ENCODE data around the gene IL18RAP. TPM values are rescaled to one million over a fixed set of nuclear protein-coding genes. Genes with fewer than 3 reads are reported as not detected.

IL18RAP gene
- total RNA-seq, 2 experiments from 2014 or later: 9.0 to 10.6 TPM

GRCh38 chr2:102425441-102426132 is 2.6 kb downstream of the IL18RAP start:
- Mint-ChIP-seq H3K4me3 (no peak overlapping the region), H3K27ac (peak overlapping the region; percentile 5), H3K36me3 (peaks cover 7% of the 10 kb centered on the region), H3K27me3 (peaks cover 2% of the 10 kb centered on the region), H3K4me1 (ENCODE audit: low read depth) (peaks cover 70% of the 10 kb centered on the region), H3K9me3 (no peaks in the 10 kb centered on the region)
- CTCF ChIA-PET: interaction anchor here (1.0 to 2.6 kb wide), 2 partner anchors 18 to 23 kb away, joined by 3 to 13 read pairs; no protein-coding TSS in a partner anchor
- DNase-seq: no peak
- POLR2A ChIA-PET: interaction anchor here (1.5 kb wide), 1 partner anchor 58 kb away, joined by 3 read pairs; no protein-coding TSS in a partner anchor
- intact Hi-C loops (cut with micrococcal nuclease): no loop called here

GRCh38 chr2:102427249-102427648 is 4.3 kb downstream of the IL18RAP start:
- no peak overlapping the region for H3K4me3 Mint-ChIP-seq
- no peaks in the 10 kb centered on the region for H3K9me3 Mint-ChIP-seq
- peaks cover 5% of the 10 kb centered on the region for H3K36me3 Mint-ChIP-seq
- DNase-seq: no peak
- H3K27me3 Mint-ChIP-seq: no peaks in the 10 kb centered on the region
- intact Hi-C loops (cut with micrococcal nuclease): no loop called here
- H3K4me1 Mint-ChIP-seq (ENCODE audit: low read depth): peaks cover 63% of the 10 kb centered on the region
- ChIA-PET POLR2A (interaction anchor here (0.9 kb wide), 1 partner anchor 52 kb away, joined by 4 read pairs; no protein-coding TSS in a partner anchor), CTCF (interaction anchor here (0.8 to 1.6 kb wide), 2 partner anchors 16 to 67 kb away, joined by 3 to 6 read pairs; no protein-coding TSS in a partner anchor)
- no peak overlapping the region for H3K27ac Mint-ChIP-seq

- Mint-ChIP-seq H3K4me1 (ENCODE audit: low read depth) (peaks cover 54% of the 10 kb centered on the region), H3K9me3 (no peaks in the 10 kb centered on the region), H3K27ac (peak overlapping the region; percentile 61), H3K27me3 (no peaks in the 10 kb centered on the region), H3K4me3 (no peak overlapping the region), H3K36me3 (peaks cover 5% of the 10 kb centered on the region)
- ChIA-PET CTCF (no interaction called here), POLR2A (no interaction called here)
- intact Hi-C loops (cut with micrococcal nuclease): no loop called here
- no peak for DNase-seq
Measured at GRCh38 chr2:102428573-102428972, 5.6 kb downstream of the IL18RAP start.

GRCh38 chr2:102432386-102432785 is 9.4 kb downstream of the IL18RAP start:
- CTCF ChIA-PET: interaction anchor here (2.1 kb wide), 1 partner anchor 11 kb away, joined by 7 read pairs; no protein-coding TSS in a partner anchor
- Mint-ChIP-seq H3K27ac (no peak overlapping the region), H3K27me3 (no peaks in the 10 kb centered on the region), H3K9me3 (no peaks in the 10 kb centered on the region), H3K4me1 (ENCODE audit: low read depth) (peaks cover 47% of the 10 kb centered on the region), H3K4me3 (no peak overlapping the region), H3K36me3 (peaks cover 8% of the 10 kb centered on the region)
- POLR2A ChIA-PET: no interaction called here
- intact Hi-C loops (cut with micrococcal nuclease): no loop called here
- no peak for DNase-seq

GRCh38 chr2:102433973-102434654 is 11.2 kb downstream of the IL18RAP start:
- POLR2A ChIA-PET: interaction anchor here (1.5 kb wide), 1 partner anchor 9 kb away, joined by 4 read pairs; no protein-coding TSS in a partner anchor
- no peaks in the 10 kb centered on the region for H3K9me3 Mint-ChIP-seq
- no peak overlapping the region for H3K4me3 Mint-ChIP-seq
- DNase-seq: no peak
- H3K4me1 Mint-ChIP-seq (ENCODE audit: low read depth): peaks cover 49% of the 10 kb centered on the region
- no peak overlapping the region for H3K27ac Mint-ChIP-seq
- CTCF ChIA-PET: interaction anchor here (0.9 to 2.1 kb wide), 4 partner anchors 9 to 550 kb away, joined by 3 to 7 read pairs (median 3); no protein-coding TSS in a partner anchor
- peaks cover 4% of the 10 kb centered on the region for H3K36me3 Mint-ChIP-seq
- intact Hi-C loops (cut with micrococcal nuclease): no loop called here
- H3K27me3 Mint-ChIP-seq: no peaks in the 10 kb centered on the region

- intact Hi-C loops (cut with micrococcal nuclease): no loop called here
- POLR2A ChIA-PET: interaction anchor here (1.5 kb wide), 1 partner anchor 10 kb away, joined by 4 read pairs; no protein-coding TSS in a partner anchor
- Mint-ChIP-seq H3K4me1 (ENCODE audit: low read depth) (peaks cover 42% of the 10 kb centered on the region), H3K9me3 (no peaks in the 10 kb centered on the region), H3K27ac (peak overlapping the region; percentile 52), H3K27me3 (no peaks in the 10 kb centered on the region), H3K36me3 (peaks cover 3% of the 10 kb centered on the region), H3K4me3 (no peak overlapping the region)
- CTCF ChIA-PET: interaction anchor here (1.2 to 1.3 kb wide), 2 partner anchors 17 to 551 kb away, joined by 3 read pairs; no protein-coding TSS in a partner anchor
- no peak for DNase-seq
Measured at GRCh38 chr2:102434655-102435381, 11.9 kb downstream of the IL18RAP start.

GRCh38 chr2:102435741-102436140 is 12.8 kb downstream of the IL18RAP start:
- no peaks in the 10 kb centered on the region for H3K9me3 Mint-ChIP-seq
- no peak for DNase-seq
- H3K4me1 Mint-ChIP-seq (ENCODE audit: low read depth): peaks cover 34% of the 10 kb centered on the region
- intact Hi-C loops (cut with micrococcal nuclease): loop anchor here (2.0 kb wide), 2 partner anchors 177 to 435 kb away; no protein-coding TSS in a partner anchor
- peak overlapping the region; percentile 34 for H3K27ac Mint-ChIP-seq
- CTCF ChIA-PET: interaction anchor here (1.5 to 1.9 kb wide), 2 partner anchors 16 to 195 kb away, joined by 3 to 8 read pairs; no protein-coding TSS in a partner anchor
- H3K36me3 Mint-ChIP-seq: peaks cover 3% of the 10 kb centered on the region
- POLR2A ChIA-PET: interaction anchor here (1.0 to 1.2 kb wide), 2 partner anchors 68 to 326 kb away, joined by 3 to 5 read pairs; no protein-coding TSS in a partner anchor
- H3K4me3 Mint-ChIP-seq: no peak overlapping the region
- H3K27me3 Mint-ChIP-seq: no peaks in the 10 kb centered on the region

GRCh38 chr2:102436323-102436722 is 13.4 kb downstream of the IL18RAP start:
- peak; percentile 54 for DNase-seq
- intact Hi-C loops (cut with micrococcal nuclease): loop anchor here (2.0 kb wide), 2 partner anchors 178 to 436 kb away; no protein-coding TSS in a partner anchor
- ChIA-PET POLR2A (interaction anchor here (0.5 to 1.6 kb wide), 4 partner anchors 61 to 595 kb away, joined by 3 to 5 read pairs (median 4); no protein-coding TSS in a partner anchor), CTCF (interaction anchor here (0.8 to 1.9 kb wide), 5 partner anchors 16 to 430 kb away, joined by 3 to 8 read pairs (median 3); no protein-coding TSS in a partner anchor)
- Mint-ChIP-seq H3K9me3 (no peaks in the 10 kb centered on the region), H3K27ac (peak overlapping the region; percentile 34), H3K27me3 (no peaks in the 10 kb centered on the region), H3K36me3 (peaks cover 3% of the 10 kb centered on the region), H3K4me3 (no peak overlapping the region), H3K4me1 (ENCODE audit: low read depth) (peaks cover 30% of the 10 kb centered on the region)

GRCh38 chr2:102437122-102437521 is 14.2 kb downstream of the IL18RAP start:
- intact Hi-C loops (cut with micrococcal nuclease): loop anchor here (1.0 to 2.0 kb wide), 3 partner anchors 19 to 436 kb away; no protein-coding TSS in a partner anchor
- Mint-ChIP-seq H3K27ac (peak overlapping the region; percentile 72), H3K27me3 (no peaks in the 10 kb centered on the region), H3K9me3 (no peaks in the 10 kb centered on the region), H3K4me3 (no peak overlapping the region), H3K4me1 (ENCODE audit: low read depth) (peaks cover 27% of the 10 kb centered on the region), H3K36me3 (peaks cover 3% of the 10 kb centered on the region)
- CTCF ChIA-PET: interaction anchor here (0.8 to 1.9 kb wide), 6 partner anchors 17 to 431 kb away, joined by 3 to 8 read pairs (median 3); no protein-coding TSS in a partner anchor
- POLR2A ChIA-PET: interaction anchor here (1.6 kb wide), 1 partner anchor 61 kb away, joined by 4 read pairs; no protein-coding TSS in a partner anchor
- DNase-seq: no peak

- intact Hi-C loops (cut with micrococcal nuclease): loop anchor here (1.0 to 2.0 kb wide), 2 partner anchors 71 to 537 kb away; no protein-coding TSS in a partner anchor
- no peaks in the 10 kb centered on the region for H3K9me3 Mint-ChIP-seq
- no peaks in the 10 kb centered on the region for H3K27me3 Mint-ChIP-seq
- H3K36me3 Mint-ChIP-seq: peaks cover 3% of the 10 kb centered on the region
- no peak overlapping the region for H3K4me3 Mint-ChIP-seq
- peaks cover 32% of the 10 kb centered on the region for H3K4me1 Mint-ChIP-seq (ENCODE audit: low read depth)
- ChIA-PET CTCF (interaction anchor here (0.6 to 1.4 kb wide), 6 partner anchors 20 to 355 kb away, joined by 3 to 5 read pairs (median 3); partner anchors contain the start of gene IL18R1), POLR2A (interaction anchor here (1.3 to 1.6 kb wide), 2 partner anchors 62 to 69 kb away, joined by 3 to 4 read pairs; no protein-coding TSS in a partner anchor)
- no peak overlapping the region for H3K27ac Mint-ChIP-seq
- no peak for DNase-seq
Measured at GRCh38 chr2:102438111-102438510, 15.2 kb downstream of the IL18RAP start.

GRCh38 chr2:102438578-102438977 is 15.6 kb downstream of the IL18RAP start:
- ChIA-PET POLR2A (interaction anchor here (1.3 kb wide), 1 partner anchor 70 kb away, joined by 3 read pairs; no protein-coding TSS in a partner anchor), CTCF (interaction anchor here (0.6 to 1.8 kb wide), 9 partner anchors 21 to 555 kb away, joined by 3 to 5 read pairs (median 3); no protein-coding TSS in a partner anchor)
- H3K27me3 Mint-ChIP-seq: no peaks in the 10 kb centered on the region
- intact Hi-C loops (cut with micrococcal nuclease): loop anchor here (1.0 to 2.0 kb wide), 2 partner anchors 71 to 538 kb away; no protein-coding TSS in a partner anchor
- H3K9me3 Mint-ChIP-seq: no peaks in the 10 kb centered on the region
- no peak overlapping the region for H3K27ac Mint-ChIP-seq
- H3K4me1 Mint-ChIP-seq (ENCODE audit: low read depth): peaks cover 35% of the 10 kb centered on the region
- H3K4me3 Mint-ChIP-seq: no peak overlapping the region
- H3K36me3 Mint-ChIP-seq: peaks cover 3% of the 10 kb centered on the region
- no peak for DNase-seq

All from activated CD4-positive, alpha-beta memory T cell treated with anti-CD3 and anti-CD28 coated beads for 36 hours (primary cell).